Vagina (tissue), 2 donors: ENCODE results near the gene ANGPT4.

Experiments used
- POLR2A ChIP-seq, 2 donors: fragments of 450-650 bp; IDR thresholded peaks; one replicate each; pipeline ENCODE4 v1.6.1; 2017; ENCODE audit warnings: antibody characterized with exemption in 2 of 2, mild to moderate bottlenecking in 2 of 2, moderate library complexity in 2 of 2
- POLR2AphosphoS5 ChIP-seq, 2 donors: sonication (generic); formaldehyde crosslinking; IDR thresholded peaks; one replicate each; pipeline ENCODE4 v1.9.0; 2017; ENCODE audit warnings: antibody characterized with exemption in 2 of 2, mild to moderate bottlenecking in 2 of 2, low read depth in 1 of 2; ENCODE audit not compliant: insufficient read depth in 1 of 2
- TF ChIP-seq, protein P1 (sequence below), 3 experiments: fragments of 450-650 bp in 2 of 3; fragments of 200-600 bp in 1 of 3; sonication (generic) in 1 of 3; IDR thresholded peaks; one replicate each; pipeline ENCODE4 v1.5.1; 2017 to 2019; ENCODE audit warnings: antibody characterized with exemption in 3 of 3, mild to moderate bottlenecking in 2 of 3, moderate library complexity in 2 of 3

DNA sequence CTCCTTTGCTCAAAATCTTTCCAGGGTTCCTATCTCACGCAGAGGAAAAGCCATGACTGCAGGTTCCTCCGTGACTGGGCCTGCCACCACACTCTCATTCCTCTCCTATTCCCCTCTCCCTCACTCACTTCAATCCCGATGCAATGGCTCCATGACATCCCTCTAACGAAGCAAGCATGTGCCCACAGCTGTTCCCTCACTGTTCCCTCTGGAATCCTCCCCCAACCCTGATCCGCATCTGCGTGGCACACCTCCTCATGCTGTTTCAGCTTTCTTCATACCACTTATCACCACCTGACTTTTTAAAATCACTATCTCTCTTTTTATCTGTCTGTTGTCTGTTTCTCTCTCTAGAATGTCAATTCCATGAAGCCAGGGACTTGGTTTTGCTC, 25.5 kb downstream of the ANGPT4 start:
- TF ChIP-seq POLR2AphosphoS5 (IDR thresholded peaks at IDR 0.05; ENCODE audit: insufficient read depth in 1 of 2, low read depth in 1 of 2) (no peak), POLR2A (IDR thresholded peaks at IDR 0.05) (no peak)
- TF ChIP-seq, protein P1, sequence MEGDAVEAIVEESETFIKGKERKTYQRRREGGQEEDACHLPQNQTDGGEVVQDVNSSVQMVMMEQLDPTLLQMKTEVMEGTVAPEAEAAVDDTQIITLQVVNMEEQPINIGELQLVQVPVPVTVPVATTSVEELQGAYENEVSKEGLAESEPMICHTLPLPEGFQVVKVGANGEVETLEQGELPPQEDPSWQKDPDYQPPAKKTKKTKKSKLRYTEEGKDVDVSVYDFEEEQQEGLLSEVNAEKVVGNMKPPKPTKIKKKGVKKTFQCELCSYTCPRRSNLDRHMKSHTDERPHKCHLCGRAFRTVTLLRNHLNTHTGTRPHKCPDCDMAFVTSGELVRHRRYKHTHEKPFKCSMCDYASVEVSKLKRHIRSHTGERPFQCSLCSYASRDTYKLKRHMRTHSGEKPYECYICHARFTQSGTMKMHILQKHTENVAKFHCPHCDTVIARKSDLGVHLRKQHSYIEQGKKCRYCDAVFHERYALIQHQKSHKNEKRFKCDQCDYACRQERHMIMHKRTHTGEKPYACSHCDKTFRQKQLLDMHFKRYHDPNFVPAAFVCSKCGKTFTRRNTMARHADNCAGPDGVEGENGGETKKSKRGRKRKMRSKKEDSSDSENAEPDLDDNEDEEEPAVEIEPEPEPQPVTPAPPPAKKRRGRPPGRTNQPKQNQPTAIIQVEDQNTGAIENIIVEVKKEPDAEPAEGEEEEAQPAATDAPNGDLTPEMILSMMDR (IDR thresholded peaks at IDR 0.05): no peak
